ENCODE measurements around the gene REG1A. TPM values are rescaled to one million over a fixed set of nuclear protein-coding genes. Genes with fewer than 3 reads are reported as not detected.

Gene REG1A
- total RNA-seq, 2 donors from 2014 or later = 6.4 to 12.8 TPM

DNA sequence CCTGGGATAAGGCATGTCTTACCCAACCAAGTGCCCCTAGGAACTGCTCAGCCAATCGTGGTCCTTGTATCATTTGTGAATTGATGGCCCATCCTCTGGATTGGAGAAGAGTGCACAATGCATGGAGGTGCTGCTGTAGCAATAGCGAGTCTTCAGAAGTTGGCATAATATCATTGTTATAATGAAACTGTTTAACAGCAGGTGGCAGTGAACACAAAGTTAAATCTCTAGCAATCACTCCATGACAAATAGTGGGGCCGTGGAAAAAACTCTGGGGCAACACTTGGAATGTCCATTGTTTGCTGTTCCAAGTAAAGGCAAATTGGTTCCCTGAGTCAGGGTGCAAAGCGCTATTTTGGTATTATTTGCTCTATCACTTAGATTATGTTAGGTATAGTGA, 11.4 kb downstream of the REG1A start:
- H3K9me3 ChIP-seq = no peaks in the 10 kb centered on the region
- DNase-seq (ENCODE audit: low spot score) (no peak), ATAC-seq (ENCODE audit: insufficient number of reproducible peaks, low FRiP score, low read depth) (no peak)
- H3K4me3 ChIP-seq = no peak overlapping the region
- no peak overlapping the region for H3K27ac ChIP-seq
- TF ChIP-seq, protein P1, sequence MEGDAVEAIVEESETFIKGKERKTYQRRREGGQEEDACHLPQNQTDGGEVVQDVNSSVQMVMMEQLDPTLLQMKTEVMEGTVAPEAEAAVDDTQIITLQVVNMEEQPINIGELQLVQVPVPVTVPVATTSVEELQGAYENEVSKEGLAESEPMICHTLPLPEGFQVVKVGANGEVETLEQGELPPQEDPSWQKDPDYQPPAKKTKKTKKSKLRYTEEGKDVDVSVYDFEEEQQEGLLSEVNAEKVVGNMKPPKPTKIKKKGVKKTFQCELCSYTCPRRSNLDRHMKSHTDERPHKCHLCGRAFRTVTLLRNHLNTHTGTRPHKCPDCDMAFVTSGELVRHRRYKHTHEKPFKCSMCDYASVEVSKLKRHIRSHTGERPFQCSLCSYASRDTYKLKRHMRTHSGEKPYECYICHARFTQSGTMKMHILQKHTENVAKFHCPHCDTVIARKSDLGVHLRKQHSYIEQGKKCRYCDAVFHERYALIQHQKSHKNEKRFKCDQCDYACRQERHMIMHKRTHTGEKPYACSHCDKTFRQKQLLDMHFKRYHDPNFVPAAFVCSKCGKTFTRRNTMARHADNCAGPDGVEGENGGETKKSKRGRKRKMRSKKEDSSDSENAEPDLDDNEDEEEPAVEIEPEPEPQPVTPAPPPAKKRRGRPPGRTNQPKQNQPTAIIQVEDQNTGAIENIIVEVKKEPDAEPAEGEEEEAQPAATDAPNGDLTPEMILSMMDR (IDR thresholded peaks at IDR 0.05) = no peak
- no peaks in the 10 kb centered on the region for H3K27me3 ChIP-seq (replicated peaks; ENCODE audit: insufficient read depth)
- H3K36me3 ChIP-seq = no peaks in the 10 kb centered on the region
- H3K4me1 ChIP-seq (ENCODE audit: control insufficient read depth in 1 of 2, low read depth in 2 of 2) = no peaks in the 10 kb centered on the region

DNA sequence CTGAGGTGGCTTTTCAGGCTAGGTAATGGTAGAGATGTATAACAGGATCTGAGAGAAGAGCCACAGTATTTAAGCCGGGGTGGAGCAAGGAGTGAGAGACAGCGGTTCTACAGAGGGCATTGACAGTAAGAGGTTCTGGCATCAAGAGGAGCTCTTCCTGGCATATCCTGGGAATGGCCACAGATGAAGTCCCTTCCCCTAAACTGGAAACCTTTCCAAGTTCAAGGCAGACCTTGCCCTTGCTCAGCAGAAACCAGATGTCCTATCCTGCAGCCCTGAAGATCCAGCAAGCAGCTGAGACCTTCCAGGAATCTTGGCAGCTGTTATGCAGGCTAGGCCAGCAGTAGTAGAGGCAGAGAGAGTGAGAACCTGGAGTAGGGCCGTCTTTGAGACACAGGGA, 18.1 kb downstream of the REG1A start:
- DNase-seq (ENCODE audit: low spot score) = no peak
- TF ChIP-seq, protein P1 (IDR thresholded peaks at IDR 0.05) = no peak

DNA sequence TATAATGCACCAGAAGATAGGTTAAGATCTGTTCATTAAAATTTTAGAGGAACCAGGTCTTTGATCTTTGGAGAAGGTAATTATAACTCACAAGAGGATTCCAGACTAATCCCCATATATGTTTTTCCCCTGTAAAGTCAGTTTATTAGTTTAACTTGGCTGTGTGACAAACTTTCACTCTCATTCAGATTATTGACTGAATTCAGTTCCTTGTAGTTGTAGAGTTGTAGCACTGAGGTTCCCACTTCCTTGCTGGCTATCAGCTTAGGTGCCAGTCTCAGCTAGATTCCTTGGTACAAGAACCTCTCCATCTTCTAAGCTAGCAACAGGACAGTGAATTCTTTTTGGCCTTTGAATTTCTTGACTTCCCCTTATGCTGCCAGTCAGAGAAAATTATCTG, 19.1 kb downstream of the REG1A start:
- H3K9me3 ChIP-seq = no peaks in the 10 kb centered on the region
- no peak overlapping the region for H3K4me3 ChIP-seq
- no peaks in the 10 kb centered on the region for H3K27me3 ChIP-seq (replicated peaks; ENCODE audit: insufficient read depth)
- H3K36me3 ChIP-seq = no peaks in the 10 kb centered on the region
- ATAC-seq (ENCODE audit: insufficient number of reproducible peaks, low FRiP score, low read depth) = no peak
- DNase-seq (ENCODE audit: low spot score) = no peak
- H3K27ac ChIP-seq = no peak overlapping the region
- H3K4me1 ChIP-seq (ENCODE audit: control insufficient read depth in 1 of 2, low read depth in 2 of 2) = no peaks in the 10 kb centered on the region
- TF ChIP-seq, protein P1 (IDR thresholded peaks at IDR 0.05) = no peak

More for the DNA sequence above, 18.1 kb downstream of the REG1A start:
- Histone ChIP-seq H3K9me3 (no peaks in the 10 kb centered on the region), H3K36me3 (no peaks in the 10 kb centered on the region), H3K4me1 (ENCODE audit: control insufficient read depth in 1 of 2, low read depth in 2 of 2) (no peaks in the 10 kb centered on the region), H3K4me3 (no peak overlapping the region), H3K27me3 (replicated peaks; ENCODE audit: insufficient read depth) (no peaks in the 10 kb centered on the region), H3K27ac (no peak overlapping the region)
- no peak for ATAC-seq (ENCODE audit: insufficient number of reproducible peaks, low FRiP score, low read depth)

DNA sequence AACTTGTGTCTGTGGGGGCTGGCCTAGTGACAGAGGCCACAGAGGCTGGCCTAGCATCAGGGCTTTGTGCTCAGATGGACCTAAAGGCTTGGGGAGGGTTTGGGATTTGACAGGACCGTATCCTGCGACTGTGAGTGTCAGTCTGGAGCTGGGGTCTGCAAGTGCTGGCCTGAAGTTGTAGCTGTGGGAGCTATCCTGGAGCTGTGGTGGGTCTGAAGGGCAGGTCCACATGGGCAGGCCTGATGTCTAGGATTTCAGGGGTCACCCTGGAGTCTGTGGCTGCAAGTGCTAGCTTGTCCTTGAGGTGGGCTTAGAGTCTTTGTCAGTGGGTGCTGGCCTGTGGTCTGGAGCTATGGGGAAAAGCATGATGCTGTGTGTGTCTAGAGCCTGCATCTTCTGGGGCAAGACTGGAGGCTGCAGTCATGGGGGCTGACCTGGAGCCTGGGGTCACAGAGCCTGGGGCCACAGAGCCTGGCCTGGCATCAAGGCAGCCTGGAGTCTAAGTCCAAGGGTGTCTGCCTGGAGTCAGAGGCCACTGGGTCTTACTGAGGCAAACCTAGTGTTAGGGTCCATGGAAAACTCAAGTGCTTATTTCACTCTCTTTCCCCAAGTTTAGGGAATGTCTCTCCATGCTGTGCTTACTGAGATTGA, 35.7 kb downstream of the REG1A start:
- ATAC-seq (ENCODE audit: insufficient number of reproducible peaks, low FRiP score, low read depth) (no peak), DNase-seq (ENCODE audit: low spot score) (no peak)
- H3K27ac ChIP-seq = no peak overlapping the region
- H3K36me3 ChIP-seq = no peaks in the 10 kb centered on the region
- H3K9me3 ChIP-seq = no peaks in the 10 kb centered on the region
- H3K27me3 ChIP-seq (replicated peaks; ENCODE audit: insufficient read depth) = no peaks in the 10 kb centered on the region
- TF ChIP-seq, protein P1 (IDR thresholded peaks at IDR 0.05) = no peak
- H3K4me1 ChIP-seq (ENCODE audit: control insufficient read depth in 1 of 2, low read depth in 2 of 2) = no peaks in the 10 kb centered on the region
- no peak overlapping the region for H3K4me3 ChIP-seq

DNA sequence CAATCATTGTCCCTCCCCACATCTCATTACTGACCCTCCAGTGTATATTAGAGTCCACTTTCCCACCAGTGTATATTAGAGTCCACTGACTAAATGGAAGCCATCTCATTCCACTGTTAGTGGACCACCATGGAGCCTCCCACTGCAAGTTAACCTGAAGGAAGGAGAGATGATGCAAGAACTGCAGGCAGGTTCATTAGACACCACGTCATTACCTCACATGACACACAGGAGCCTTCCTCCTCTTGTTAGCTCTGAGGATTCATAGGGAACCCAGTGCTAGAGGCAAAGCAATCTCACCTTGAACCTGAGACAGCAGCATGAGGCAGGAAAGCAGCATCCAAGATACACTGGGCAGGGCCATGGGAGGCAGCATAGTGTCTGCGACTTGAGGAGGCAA, 38.7 kb downstream of the REG1A start:
- H3K27ac ChIP-seq = no peak overlapping the region
- TF ChIP-seq, protein P1 (IDR thresholded peaks at IDR 0.05) = no peak
- H3K27me3 ChIP-seq (replicated peaks; ENCODE audit: insufficient read depth) = no peaks in the 10 kb centered on the region
- no peaks in the 10 kb centered on the region for H3K36me3 ChIP-seq
- no peaks in the 10 kb centered on the region for H3K4me1 ChIP-seq (ENCODE audit: control insufficient read depth in 1 of 2, low read depth in 2 of 2)
- ATAC-seq (ENCODE audit: insufficient number of reproducible peaks, low FRiP score, low read depth) = no peak
- H3K4me3 ChIP-seq = no peak overlapping the region
- no peak for DNase-seq (ENCODE audit: low spot score)
- no peaks in the 10 kb centered on the region for H3K9me3 ChIP-seq

Measured in thoracic aorta (tissue), 2 donors.